ENCODE results near the gene MBD3L3. TPM values are rescaled to one million over a fixed set of nuclear protein-coding genes. Genes with fewer than 3 reads are reported as not detected.
"Not testable (repeated sequence)": the region's sequence is repeated elsewhere in the genome, so short reads cannot be mapped to it uniquely, and the experiment has no call there.

The MBD3L3 gene
- polyA plus RNA-seq, 4 donors = not detected

GRCh38 chr19:7063764-7064418 lies 5.4 kb upstream of the MBD3L3 start:
- no peak for DNase-seq (ENCODE audit: low read depth in 4 of 4, low spot score in 3 of 4)

DNA sequence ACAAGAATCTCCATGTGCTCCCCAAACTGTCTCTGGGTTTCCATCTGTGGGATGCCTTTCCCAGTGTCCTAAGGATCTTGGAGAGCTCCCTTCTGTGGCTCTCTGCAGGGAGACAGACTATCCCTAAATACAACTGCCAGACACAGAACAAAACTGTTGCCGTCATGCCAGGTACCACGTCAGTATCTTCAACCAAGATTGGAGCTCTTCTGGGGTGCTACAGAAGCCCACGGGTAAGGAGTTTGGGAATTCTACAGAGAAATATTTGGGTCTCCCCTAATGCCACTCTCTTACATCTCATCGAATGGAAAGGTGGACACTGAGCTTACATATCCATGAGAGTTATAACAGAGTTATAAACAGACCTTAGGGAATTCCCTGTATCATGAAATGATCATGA lies 4.9 kb upstream of the MBD3L3 start:
- no peak for DNase-seq (ENCODE audit: low read depth in 4 of 4, low spot score in 3 of 4)

DNA sequence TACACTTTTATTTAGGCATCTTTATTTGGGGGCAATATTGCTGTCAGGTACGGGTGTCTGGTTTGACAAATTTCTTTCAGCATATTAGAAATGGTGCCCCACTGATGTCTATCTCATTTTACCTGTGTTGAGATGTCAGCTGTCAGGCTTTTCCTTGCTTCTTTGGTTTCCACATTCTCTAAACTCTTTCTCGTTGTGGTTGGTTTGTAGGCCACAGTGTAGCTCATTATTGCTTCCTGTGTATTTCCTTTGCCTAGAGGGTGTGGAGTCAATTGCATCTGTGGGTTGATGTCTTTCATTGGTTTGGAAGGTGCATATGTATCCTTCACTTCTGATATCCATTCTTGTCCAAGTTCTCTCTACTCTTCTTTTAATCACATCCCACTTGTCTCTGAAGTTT lies 1.5 kb upstream of the MBD3L3 start:
- DNase-seq (ENCODE audit: low read depth in 4 of 4, low spot score in 3 of 4) = not testable (repeated sequence)

DNA sequence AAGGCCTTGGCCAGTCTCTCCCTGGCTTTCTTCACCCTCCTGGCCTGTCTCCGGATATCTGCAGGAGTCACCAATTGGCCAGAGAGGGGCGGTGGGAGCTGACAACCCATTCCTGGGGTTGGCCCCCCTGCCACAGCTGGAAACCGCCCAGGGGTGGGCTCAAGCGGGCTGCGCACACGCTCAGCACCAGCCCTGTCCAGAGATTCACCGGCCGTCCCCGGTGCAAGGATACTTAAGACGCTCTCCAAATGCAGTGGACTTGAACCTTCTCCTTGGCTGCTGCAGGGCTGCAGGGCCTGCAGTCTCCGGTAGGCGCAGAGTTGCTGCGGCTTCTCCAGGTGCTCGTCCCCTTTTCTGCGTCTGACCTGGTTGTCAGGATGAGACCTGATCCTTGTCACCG lies 2.1 kb downstream of the MBD3L3 start:
- not testable (repeated sequence) for DNase-seq (ENCODE audit: low read depth in 4 of 4, low spot score in 3 of 4)

DNA sequence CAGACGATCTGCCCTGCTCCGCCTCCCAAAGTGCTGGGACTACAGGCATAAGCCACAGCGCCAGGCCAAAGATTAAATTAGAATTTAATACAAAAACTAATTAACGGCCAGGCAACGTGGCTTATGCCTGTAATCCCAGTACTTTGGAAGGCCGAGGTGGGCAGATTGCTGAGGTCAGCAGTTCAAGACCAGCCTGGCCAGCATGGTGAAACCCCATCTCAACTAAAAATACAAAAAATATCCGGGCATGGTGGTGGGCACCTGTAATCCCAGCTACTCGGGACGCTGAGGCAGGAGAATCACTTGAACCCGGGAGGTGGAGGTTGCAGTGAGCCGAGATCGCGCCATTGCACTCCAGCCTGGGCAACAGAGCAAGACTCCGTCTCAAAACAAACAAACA lies 2.8 kb downstream of the MBD3L3 start:
- DNase-seq (ENCODE audit: low read depth in 4 of 4, low spot score in 3 of 4) = not testable (repeated sequence)

DNA sequence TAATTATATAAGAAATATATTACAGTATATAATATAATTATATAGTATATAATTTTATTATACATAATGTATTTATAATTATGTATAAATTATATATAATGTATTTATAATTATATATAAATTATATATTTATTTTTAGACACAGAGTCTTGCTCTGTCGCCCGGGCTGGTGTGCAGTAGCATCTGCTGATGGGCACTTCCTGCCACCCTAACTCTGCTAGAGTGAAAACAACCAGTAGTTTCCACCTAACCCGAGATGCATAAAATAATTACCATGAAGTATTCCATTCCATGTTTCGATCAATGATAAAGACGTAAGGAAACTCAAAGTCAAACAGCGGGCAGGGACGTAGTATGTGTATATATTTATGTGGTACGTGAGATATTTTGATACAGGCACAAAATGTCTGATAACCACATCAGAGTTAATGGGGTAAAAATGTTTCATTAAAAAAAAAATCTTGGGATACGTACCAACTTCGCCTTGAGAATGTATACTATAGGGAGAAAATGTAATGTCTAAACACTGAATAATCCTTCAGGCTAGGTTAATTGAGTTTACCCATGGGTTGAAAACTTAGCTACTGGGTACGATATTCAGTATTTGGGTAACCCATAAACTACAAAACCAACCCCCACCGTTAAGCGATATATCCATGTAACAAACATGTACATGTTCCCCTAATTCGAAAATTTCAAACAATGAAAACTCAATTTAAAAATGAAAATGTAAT lies 3.7 kb downstream of the MBD3L3 start:
- DNase-seq (ENCODE audit: low read depth in 4 of 4, low spot score in 3 of 4) = not testable (repeated sequence)

DNA sequence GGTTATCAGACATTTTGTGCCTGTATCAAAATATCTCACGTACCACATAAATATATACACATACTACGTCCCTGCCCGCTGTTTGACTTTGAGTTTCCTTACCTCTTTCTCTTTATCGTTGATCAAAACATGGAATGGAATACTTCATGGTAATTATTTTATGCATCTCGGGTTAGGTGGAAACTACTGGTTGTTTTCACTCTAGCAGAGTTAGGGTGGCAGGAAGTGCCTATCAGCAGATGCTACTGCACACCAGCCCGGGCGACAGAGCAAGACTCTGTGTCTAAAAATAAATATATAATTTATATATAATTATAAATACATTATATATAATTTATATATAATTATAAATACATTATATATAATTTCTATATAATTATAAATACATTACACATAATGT lies 5.6 kb downstream of the MBD3L3 start:
- DNase-seq (ENCODE audit: low read depth in 4 of 4, low spot score in 3 of 4) = not testable (repeated sequence)

DNA sequence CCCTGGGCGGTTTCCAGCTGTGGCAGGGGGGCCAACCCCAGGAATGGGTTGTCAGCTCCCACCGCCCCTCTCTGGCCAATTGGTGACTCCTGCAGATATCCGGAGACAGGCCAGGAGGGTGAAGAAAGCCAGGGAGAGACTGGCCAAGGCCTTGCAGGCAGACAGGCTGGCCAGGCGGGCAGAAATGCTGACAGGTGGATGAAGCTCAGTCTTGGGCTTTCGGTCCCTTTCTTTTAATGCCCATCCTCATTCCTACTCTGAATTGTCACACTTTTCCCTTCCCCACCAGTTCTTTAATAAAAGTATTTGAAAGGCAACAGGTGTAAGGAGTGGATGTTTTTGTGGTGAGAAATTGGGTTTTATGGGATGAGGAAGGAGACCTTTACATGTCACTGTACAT lies 7.1 kb downstream of the MBD3L3 start:
- not testable (repeated sequence) for DNase-seq (ENCODE audit: low read depth in 4 of 4, low spot score in 3 of 4)

GRCh38 chr19:7049021-7049420 lies 9.5 kb downstream of the MBD3L3 start, which contains the start of gene MBD3L2:
Gene MBD3L2 (plus strand): TSS chr19:7049321. CDS start chr19:7049374, 53 bp downstream.
- DNase-seq (ENCODE audit: low read depth in 4 of 4, low spot score in 3 of 4) = not testable (repeated sequence)

DNA sequence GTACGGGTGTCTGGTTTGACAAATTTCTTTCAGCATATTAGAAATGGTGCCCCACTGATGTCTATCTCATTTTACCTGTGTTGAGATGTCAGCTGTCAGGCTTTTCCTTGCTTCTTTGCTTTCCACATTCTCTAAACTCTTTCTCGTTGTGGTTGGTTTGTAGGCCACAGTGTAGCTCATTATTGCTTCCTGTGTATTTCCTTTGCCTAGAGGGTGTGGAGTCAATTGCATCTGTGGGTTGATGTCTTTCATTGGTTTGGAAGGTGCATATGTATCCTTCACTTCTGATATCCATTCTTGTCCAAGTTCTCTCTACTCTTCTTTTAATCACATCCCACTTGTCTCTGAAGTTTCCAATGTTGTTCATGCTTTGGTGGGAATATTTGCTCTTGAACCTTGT lies 16.9 kb downstream of the MBD3L3 start:
- not testable (repeated sequence) for DNase-seq (ENCODE audit: low read depth in 4 of 4, low spot score in 3 of 4)

DNA sequence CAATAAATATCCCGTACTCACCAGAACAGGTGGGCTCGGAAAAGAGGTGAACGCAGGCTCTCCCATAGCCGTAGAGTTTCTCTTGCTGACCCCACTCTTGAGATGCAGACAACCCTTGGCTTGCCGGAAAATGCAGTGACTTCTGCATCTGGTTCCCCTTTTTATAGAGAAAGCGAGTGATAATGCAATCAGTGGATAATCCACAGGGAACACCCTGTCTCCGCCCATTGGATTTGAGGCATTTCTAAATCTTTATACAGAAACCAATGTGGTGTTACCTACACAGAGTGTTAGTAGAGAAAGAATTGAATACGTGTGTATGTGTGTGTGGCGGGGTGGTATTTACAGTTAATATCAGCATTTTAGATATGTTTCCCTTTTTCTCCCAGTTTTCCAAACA lies 18.4 kb downstream of the MBD3L3 start, which contains the start of gene MBD3L4:
Gene MBD3L4 (minus strand): TSS at position 101 of the 400 bp plus-strand sequence. CDS start 35 bp downstream, at position 66.
- DNase-seq (ENCODE audit: low read depth in 4 of 4, low spot score in 3 of 4) = not testable (repeated sequence)

DNA sequence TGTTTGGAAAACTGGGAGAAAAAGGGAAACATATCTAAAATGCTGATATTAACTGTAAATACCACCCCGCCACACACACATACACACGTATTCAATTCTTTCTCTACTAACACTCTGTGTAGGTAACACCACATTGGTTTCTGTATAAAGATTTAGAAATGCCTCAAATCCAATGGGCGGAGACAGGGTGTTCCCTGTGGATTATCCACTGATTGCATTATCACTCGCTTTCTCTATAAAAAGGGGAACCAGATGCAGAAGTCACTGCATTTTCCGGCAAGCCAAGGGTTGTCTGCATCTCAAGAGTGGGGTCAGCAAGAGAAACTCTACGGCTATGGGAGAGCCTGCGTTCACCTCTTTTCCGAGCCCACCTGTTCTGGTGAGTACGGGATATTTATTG lies 28.2 kb downstream of the MBD3L3 start, which contains the start of gene MBD3L5:
Gene MBD3L5 (plus strand): TSS at position 301 of the 400 bp plus-strand sequence. CDS start 34 bp downstream, at position 335.
- not testable (repeated sequence) for DNase-seq (ENCODE audit: low read depth in 4 of 4, low spot score in 3 of 4)

DNA sequence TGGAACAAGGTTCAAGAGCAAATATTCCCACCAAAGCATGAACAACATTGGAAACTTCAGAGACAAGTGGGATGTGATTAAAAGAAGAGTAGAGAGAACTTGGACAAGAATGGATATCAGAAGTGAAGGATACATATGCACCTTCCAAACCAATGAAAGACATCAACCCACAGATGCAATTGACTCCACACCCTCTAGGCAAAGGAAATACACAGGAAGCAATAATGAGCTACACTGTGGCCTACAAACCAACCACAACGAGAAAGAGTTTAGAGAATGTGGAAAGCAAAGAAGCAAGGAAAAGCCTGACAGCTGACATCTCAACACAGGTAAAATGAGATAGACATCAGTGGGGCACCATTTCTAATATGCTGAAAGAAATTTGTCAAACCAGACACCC lies 29.7 kb downstream of the MBD3L3 start:
- not testable (repeated sequence) for DNase-seq (ENCODE audit: low read depth in 4 of 4, low spot score in 3 of 4)

DNA sequence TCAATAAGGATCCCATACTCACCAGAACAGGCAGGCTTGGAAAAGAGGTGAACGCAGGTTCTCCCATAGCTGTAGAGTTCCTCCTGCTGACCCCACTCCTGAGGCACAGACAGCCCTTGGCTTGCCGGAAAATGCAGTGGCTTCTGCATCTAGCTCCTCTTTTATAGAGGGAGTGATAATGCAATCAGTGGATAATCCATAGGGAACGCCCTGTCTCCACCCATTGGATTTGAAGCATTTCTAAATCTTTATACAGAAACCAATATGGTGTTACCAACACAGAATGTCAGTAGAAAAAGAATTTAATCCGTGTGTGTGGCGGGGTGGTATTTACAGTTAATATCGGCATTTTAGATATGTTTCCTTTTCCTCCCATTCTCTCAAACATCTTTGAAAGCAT lies 37.1 kb downstream of the MBD3L3 start, which contains the start of gene MBD3L2B:
Gene MBD3L2B (minus strand): TSS at position 101 of the 400 bp plus-strand sequence. CDS start 34 bp downstream, at position 67.
- not testable (repeated sequence) for DNase-seq (ENCODE audit: low read depth in 4 of 4, low spot score in 3 of 4)

- no peak for DNase-seq (ENCODE audit: low read depth in 4 of 4, low spot score in 3 of 4)
These were observed 39.6 kb downstream of the MBD3L3 start for GRCh38 chr19:7018828-7019227.

GRCh38 chr19:7013678-7014077 lies 44.8 kb downstream of the MBD3L3 start:
- no peak for DNase-seq (ENCODE audit: low read depth in 4 of 4, low spot score in 3 of 4)

GRCh38 chr19:7010722-7011593 lies 47.5 kb downstream of the MBD3L3 start:
- no peak for DNase-seq (ENCODE audit: low read depth in 4 of 4, low spot score in 3 of 4)

DNA sequence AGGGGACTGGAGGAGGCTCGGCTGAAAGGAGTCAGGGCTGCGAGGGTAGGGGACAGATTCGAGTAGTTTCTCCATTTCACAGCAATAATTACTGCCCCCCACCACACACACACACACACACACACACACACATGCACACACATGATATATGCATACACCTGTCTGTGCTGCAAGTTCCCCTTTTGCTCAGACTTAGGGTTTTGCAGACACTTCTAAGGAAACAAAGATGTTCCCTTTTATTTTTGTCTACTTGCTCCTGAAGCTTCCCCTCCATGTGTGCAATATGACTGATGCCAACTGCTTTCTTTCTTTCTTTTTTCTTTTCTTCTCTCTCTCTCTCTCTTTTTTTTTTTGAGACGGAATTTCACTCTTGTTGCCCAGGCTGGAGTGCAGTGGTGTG lies 50.6 kb downstream of the MBD3L3 start:
- no peak for DNase-seq (ENCODE audit: low read depth in 4 of 4, low spot score in 3 of 4)
